SIG-M5 (cell line): Measurements from ENCODE around the gene TMEM255B.

Experiments
- DNase-seq: peaks from one replicate; lab custom pipeline; 2025; lab: John Stamatoyannopoulos, UW

The TMEM255B gene

DNA sequence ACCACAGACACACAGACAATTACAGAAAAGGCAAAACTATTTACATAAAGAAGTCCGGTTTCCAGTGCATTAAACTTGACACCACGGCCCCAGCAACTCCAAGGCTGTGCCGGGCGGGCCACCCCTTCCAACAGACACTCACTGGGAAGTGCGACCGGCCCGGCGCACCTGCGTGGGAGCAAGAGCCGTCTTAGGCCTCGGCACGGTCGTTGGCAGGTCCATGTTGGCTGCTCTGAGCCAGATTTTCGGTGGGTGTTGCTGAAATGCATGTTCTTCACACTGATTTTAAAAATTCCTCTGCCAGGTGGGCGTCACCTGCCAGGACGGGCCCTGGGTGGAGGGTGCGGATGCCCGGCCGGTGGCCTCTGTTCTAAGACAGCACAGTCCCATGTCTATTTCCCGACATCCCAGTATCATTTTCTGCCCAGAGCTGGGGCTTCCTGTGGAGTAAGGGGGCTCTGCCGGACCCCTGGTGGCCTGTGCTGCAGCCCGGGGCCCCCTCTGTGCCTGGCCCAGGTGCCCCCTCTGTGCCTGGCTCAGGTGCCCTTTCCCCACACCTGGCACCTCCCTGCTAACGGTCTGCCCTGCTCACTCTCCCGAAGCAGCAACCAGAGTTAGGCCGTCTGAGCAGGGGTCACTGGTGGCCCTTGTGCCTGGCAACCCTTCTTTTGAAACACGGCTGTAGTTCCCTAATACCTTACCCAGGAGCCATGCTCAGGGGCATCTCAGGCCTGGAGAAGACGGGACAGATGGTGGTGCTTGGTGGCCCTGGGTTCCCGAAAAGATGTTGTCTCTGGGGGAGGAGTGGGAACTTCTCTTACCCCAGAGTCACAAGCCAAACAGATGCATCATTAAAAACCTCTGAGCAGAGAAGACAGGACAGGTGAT, 9.2 kb downstream of the TMEM255B start:
- no peak for DNase-seq

DNA sequence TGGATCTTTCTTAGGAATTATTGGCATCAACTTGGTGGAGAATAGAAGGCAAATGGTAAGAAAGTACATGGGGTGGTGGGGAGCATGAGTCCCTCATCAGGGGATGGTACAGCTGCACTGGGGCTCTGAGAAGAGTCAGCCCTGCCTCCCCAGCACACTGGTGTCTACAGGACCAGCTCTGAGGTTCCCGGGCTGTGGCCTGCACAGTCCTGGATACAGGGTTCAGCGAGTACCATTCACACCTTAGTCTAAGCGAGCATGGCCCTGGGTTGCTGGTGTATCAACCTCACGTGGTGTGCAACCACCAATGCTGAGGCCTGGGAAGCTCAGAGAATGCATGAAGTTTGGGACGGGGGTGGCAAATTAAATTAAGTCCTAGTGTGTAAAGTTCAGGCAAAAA, 10.1 kb downstream of the TMEM255B start:
- no peak for DNase-seq

DNA sequence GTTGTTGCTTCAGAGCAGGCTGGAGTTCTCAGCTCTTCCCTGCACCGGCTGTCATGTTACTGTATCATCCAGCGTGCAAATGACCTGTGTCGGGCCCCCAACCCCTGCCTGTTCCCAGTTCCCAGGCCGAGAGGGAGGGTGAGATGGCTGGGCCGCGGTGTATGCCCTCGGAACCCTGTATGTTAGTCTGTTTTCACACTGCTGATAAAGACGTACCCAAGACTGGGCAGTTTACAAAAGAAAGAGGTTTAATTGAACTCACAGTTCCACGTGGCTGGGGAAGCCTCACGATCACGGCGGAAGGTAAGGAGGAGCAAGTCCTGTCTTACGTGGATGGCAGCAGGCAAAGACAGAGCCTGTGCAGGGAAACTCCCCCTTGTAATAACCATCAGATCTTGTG, 10.9 kb downstream of the TMEM255B start:
- no peak for DNase-seq

DNA sequence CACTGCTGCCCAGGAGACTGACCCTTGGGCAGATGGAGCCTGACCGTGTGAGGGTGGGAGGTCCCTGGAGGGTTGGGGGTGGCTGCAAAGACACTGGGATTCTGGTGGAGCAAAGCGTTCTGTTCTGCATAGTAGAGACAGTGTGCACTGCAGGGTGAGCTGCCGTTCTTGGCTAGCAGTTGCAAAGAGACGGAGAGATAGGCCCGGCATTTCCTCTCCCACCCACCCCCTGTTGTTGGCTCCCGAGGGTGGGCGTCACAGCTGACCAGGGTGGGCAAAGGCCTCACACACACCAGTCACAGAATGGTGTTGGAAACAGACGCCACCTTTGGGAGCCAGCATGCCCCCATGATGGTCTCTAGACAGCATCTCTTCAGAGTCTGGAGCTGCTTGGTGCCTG, 11.4 kb downstream of the TMEM255B start:
- DNase-seq, result no peak

DNA sequence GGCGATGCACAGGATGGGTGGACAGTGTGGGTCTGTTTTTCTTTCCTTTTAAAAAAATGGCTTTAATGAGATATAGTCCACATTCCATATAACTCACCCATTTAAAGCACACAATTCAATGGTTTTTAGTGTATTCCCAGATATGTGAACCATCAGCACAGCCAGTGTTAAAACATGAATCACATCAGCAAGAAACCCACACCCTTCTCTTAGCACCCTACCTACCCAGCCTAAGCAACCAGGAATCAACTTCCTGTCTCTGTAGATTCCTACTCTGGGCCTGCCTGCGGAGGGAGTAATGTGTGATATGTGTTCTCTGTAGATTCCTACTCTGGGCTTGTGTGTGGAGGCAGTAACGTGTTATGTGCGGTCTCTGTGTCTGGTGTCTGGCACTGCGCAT, 11.9 kb downstream of the TMEM255B start:
- no peak for DNase-seq

DNA sequence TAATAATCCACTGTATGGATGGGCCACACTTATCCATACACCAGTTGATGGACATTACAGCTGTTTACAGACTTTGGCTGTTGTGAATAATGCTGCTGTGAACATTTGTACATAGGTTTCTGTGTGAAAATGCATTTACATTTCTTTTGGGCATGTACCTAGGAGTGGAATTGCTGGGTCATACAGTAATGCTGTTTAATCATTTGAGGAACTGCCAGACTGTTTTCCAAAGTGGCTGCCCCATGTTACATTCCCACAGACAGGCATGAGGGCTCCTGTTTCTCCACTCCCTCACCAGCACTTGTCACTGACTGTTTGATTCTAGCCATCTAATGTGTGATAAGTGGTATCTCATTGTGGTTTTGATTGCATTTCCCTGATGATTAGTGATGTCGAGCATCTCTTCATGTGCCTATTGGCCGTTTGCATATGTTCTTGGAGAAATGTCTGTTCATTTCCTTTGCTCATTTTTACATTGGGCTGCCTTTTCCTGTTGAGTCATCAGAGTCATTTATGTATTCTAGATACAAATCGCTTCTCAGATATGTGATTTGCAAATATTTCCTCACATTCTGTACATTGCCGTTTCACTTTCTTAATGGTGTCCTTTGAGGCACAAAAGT, 12.8 kb downstream of the TMEM255B start:
- DNase-seq, result no peak

DNA sequence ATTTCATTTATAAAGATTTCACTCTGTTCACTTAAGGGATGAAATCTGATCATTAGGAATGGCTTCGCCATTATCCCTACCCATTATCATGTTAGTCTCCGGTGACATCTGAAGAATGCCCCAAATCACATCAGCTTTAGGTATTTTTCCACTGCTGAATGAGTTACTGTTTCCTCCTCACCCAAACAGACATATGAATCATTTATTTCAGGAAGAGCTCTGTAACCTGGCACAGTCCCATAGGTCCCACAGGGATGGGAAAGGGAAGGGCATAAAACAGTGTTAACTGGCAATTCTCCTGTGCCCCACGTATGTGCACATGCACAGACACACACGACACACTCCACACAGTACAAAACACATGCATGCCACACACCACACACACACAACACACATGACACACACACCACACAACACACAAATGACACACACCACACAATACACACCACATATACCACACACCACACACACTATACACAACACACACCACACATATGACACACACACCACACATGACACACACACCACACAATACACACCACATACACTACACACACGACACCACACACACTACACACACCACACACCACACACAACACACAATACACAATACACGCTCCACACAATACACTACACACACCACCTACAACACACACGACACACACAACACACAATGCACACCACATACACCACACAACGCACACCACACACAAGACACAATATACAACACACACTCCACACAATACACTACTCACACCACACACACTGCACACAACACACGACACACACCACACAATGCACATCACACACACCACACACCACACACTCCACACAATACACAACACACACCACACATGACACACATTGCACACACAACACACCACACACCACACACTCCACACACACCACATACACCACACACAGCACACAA, 15.4 kb downstream of the TMEM255B start:
- DNase-seq, result no peak

DNA sequence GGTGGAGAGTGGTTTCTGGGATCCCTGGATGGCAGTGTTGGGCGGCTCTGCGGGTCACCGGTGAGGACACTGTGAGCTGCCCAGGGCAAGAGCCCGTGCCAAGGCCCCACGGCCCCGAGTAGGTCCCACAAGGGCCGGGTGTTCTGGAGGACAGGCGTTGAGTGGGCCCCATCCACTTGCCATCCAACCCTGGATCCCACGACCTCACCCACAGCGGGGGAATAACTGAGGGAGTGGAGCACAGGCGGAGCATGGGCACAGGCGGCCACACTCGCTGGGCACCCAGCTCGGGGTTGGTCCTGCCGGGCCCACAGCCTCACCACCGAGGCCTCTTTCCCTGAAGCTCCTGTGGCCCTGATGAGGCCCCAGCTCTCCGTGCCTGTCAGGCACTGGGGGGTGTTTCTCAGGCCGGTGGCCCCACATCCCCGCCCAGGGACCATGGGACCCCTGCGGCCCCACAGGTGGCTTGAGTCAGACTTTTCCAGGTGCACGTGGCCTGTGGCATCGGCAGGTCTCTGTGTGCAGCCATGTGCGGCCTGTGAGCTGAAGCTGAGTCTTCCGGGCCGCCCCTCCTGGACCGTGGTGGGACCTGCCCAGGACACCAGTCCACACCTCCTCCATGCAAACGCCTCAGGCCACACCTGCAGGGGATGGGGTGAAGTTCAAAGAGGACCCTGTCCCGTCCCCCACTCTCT, 16.6 kb downstream of the TMEM255B start:
- no peak for DNase-seq

DNA sequence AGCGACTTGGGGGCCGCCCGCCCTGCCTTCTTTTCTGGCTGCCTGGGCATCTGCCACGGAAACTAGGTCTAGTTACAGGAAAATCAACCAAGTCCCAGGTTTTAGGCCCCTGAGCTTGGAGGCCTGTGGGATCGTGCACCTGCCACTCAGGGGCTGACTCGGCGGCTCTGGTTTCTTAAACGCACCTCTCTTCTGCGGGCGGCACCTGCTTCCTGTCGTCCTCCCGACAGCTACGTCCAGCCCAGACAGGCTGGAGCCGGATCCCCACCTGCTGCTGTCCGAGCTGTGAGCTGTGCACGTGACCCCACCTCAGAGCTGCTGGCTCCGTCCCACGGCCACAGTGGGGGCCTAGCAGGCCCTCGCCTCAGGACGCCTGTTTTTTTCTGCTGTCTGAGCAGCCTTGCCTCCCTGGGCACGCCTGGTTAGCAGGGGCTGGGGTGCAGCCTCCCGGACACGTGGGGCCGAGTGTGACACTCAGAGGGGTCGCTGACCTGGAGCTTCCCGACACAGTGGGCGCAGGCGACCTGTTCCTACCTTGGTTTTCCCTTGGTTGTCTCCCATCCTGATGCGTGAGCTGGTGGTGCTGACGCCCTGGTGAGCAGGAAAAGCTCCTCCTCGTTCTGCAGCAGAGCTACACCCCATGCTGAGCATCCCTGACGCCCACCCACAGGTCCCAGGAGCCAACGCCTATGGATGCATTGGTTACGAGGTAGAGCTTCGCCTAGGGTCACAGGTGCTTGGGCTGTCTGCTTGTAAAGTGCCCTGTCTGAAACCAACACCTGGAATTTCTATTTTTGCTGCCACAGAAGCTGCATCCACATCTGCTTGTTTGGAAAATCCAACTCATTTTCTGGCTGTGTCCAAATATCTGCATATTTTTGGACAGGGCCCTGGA, 17.5 kb downstream of the TMEM255B start:
- DNase-seq, result no peak

DNA sequence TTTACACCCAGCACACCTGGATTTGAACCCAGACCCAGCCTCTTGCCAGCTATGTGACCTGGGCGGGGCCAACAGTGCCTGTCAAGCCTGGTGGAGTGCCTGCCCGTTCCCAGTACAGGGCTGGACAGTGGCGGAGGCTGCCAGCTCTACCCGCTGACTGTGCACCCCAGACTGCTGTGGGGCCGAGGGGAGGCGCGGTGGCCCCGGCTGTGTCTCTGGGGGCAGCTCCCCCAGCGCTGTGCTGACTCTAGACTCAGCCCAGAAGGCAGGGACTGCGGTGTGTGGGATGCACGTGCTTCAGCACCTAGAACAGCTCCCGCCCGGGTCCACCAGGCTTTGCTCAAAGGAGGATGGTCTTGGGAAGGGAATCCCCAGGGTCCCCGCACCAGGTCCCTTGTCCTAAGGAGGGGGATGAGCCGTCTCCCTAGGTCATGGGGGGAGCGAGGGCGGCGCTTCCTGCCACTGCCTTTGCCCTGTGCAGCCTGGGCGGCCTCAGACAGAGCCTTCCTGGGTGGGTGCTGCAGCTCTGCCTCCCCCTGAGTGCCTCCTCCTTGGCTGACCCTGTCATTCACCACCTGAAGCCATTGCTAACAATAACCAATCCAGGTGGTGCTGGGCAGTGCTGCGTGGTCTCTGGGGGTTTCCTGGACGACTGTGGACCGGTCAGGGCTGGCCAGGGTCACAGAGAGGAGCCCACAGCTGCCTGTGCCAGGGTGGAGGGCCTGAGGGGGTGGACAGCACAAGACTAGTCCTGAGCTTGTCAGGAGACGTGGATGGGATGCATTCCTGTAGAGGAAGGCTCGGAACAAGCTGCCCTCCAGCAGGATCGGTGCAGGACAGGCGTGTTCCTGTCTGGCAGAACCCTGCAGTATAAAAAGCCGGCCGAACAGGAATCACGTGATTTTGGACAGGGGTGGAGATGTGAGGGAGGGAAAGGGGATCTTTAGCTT, 18.6 kb downstream of the TMEM255B start:
- DNase-seq, result no peak

DNA sequence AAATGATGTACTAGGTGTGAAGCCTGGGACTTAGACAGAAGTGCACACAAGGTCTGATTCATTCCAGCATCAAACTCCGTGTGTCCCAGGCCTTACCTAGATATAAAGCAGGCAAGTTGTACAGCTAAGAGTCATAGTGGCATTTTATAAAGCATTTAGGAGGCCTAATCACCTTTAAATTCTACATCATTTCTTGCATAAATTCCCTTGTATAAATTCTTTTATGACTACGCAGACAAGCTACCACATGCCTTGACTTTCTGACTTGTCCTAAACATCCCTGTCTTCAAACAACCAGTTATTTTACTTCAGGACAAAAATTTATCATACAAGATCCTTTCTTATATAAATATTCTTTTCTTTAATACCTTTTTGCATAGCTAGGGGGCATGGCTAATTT, 22.5 kb downstream of the TMEM255B start:
- no peak for DNase-seq

DNA sequence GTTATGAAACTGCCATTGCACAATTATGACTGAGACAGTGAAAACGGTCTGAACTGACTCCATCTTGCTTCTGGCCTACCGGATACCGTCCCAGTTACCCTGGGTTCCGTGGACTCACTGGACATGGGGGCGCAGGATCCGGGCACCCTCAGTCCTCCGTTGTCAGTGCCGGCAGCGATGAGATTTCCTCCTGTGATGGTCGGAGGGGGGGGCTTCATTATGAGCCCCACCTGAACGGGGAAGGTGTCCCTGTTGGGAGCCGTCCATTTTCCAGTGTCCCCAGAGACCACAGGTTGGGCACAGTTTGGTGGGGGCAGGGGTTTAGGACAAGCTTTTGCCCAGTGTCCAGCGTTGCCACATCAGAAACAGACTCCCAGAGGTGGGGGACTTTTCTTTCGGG, 23.4 kb downstream of the TMEM255B start:
- DNase-seq, result no peak

DNA sequence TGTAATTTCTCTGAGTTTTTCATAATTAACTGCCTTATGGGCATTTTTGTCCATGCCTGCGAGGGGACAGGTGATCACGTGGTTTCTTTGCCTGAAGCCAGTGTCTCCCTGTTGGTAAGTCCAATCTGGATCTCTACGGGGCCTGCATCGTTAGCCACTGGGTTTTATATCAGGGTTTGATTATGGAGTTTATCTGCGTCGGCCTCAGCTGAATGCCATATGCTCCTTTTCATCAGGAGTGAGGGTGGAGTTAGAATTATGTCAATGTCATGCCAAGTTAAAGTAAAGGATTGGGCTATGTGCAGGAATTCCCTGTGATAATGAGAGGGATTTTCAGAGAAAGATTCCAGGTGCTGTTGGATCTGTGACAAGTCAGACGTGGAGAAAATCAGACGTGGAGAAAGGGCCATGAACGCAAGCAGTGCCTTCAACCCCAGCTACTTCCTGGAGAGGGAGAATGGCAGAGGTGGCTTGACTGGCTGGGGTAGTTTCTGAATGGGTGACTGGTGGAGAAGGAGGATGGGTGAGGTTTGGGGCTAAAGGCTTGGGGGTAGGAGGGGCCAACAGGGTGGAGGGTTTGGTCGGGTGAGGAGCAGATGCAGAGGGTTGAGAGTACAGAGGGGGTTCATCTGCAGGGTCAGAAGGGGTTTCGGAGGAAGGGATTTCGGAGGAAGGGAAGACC, 24.3 kb downstream of the TMEM255B start:
- no peak for DNase-seq

DNA sequence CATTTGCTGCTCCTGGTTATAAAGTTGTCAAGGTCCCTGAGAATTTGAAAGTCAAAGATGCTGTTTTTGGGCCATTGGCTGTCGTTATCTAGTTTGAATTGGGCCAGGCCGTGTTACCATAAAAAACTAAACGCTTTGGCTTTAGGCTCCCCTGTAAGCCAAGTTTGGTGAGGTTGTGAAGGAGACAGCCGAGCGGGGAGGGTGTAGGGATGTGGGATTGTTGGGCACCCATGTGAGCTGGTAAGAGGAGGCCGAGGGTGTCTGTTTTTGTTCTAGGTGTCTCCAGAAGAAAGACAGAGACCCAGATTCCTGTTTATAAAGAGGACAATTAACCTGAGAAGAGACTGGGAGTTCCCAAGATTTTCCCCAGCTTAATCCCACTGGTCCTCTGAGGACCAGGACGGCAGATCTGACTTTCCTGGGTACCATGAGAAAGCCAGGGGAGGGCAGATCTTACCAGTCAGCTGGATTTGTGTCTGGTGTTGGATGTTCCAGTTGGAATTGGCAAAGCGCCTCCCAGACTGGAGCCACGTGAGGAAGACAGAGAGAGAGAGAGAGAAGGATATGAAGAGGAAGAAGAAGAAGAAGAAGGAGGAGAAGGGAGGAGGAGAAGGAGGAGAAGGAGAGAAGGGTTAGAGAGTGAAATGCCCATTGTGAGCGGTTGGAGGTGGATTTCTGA, 25.1 kb downstream of the TMEM255B start:
- no peak for DNase-seq

DNA sequence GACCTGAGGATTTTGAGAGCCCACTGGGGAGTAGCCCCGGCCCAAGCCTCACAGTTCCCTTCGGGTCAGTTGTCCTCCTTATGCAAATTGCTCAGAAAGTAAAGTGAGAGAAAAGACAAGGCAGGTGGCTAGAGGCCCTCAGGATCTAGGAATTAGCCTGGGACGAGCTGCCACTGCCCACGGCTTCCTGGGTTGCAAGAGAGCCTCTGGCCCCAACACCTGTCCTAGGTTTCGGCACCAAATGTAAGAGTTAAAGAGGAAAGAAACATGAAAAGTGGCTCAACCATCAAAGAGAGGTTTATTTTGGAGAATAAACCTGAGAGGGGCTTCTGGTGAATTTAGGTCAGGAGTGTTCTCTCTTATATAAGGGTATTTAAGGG, 25.6 kb downstream of the TMEM255B start:
- no peak for DNase-seq

DNA sequence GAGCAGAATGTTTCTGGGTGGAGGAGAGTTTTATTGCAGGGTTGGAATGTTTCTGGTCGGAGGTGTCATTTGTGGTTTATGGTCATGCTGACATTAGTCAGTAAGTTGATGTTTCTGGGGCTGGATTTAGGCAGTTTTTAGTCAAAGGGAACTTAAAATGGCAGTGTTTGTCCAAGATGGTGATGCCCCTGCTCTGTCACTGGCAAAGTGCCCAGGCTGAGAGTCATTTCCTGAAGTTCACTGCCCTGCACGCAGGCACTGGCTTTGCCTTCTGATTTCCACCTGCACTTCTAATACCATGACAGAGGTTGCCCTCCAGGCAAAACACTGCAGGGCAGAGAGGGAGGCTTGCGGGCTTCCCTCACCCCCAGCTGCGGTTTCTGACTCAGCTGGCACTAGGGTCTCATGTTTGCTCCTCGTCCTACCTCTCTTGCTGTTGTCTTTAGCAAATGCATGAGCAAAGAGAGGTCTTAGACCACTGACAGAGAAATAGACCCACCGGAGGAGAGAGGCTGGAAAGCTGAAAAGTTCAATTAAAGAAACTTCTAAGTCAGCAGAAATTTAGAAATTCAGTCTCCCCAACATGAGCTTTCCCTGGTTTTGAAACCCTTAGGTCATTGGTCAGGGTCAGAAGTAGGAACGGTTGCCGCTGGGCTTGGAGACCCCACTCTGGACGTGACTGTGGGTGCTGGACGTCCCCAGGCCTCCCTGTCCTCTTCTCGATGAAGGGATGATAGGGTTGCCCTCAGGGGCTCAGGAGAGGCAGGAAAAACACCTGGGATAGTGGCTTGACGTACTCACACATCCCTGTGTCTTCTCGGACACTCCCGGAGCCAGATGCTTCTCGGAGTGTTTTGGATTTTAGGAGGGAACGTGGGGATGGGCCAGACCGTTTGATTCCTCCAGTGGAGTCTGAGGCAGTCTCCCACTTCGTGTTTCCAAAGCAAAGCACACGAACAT, 26.3 kb downstream of the TMEM255B start:
- no peak for DNase-seq

DNA sequence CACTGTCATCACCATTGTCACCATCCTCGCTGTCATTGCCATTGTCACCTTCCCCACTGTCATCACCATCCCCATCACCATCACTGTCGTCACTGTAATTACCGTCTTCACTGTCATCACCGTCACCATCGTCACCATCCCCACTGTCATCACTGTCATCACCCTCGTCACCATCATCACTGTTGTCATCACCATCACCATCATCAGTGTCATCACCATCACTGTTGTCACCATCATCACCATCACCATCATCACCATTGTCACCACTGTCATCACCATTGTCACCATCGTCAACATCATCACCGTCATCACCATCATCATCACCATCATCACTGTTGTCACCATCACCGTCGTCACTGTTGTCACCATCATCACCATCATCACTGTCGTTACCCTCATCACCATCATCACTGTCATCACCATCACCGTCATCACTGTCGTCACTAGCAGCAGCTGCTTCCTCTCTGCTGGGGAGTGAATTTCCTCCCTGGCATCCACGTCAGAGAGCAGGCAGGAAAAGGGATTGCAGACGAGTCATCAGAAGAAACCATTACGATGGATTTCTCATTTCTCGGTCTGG, 27.3 kb downstream of the TMEM255B start:
- no peak for DNase-seq
